H1 (cell line): ENCODE data around the gene MAGI2. TPM values are rescaled to one million over a fixed set of nuclear protein-coding genes. Genes with fewer than 3 reads are reported as not detected.

Source experiments
- CEBPB ChIP-seq: IDR thresholded peaks from 2 replicates; pipeline ENCODE4 v1.6.1; 2012; ENCODE audit warnings: low read depth, low read length
- GTF2F1 ChIP-seq: IDR thresholded peaks from 2 replicates; pipeline ENCODE4 v1.6.1; 2012; ENCODE audit warnings: low read depth, low read length, improper control_type of control experiment, borderline replicate concordance
- polyA plus RNA-seq, 7 experiments: library from polyadenylated mRNA; depleted of rRNA in 3 of 7; stranded (reverse) in 5 of 7; unstranded in 2 of 7; fragments of >200 nt in 5 of 7; fragments of 200-250 nt in 2 of 7; gene quantifications; 1 replicate in 5 of 7; 2 replicates in 1 of 7; 4 replicates in 1 of 7; pipeline versions ENCODE4 v1.2.1 to v1.2.3, GENCODE V29; 2011 to 2013; ENCODE audit warnings: missing spikeins in 2 of 7, mixed read lengths in 2 of 7
- total RNA-seq: library from RNA; stranded (reverse); fragmentation: NEBNext Ultra II Directional; extraction: Animal tissue kit (Norgen Biotek cat#: 25700); gene quantifications from 2 replicates; pipeline ENCODE4 v1.2.1, GENCODE V29; 2021
- TF ChIP-seq, protein P1 (sequence below): fragments of 300-600 bp; sonication (generic); IDR thresholded peaks from 2 replicates; pipeline ENCODE4 v1.7.1; 2012; ENCODE audit warnings: low read length, moderate library complexity, mild to moderate bottlenecking, inconsistent platforms; ENCODE audit not compliant: insufficient replicate concordance

The MAGI2 gene
- total and polyA plus RNA-seq, 2 of the 8 experiments (the other 6 are each of a cell fraction or from before 2014, with no cell fraction given): 6.0 to 27.3 TPM

DNA sequence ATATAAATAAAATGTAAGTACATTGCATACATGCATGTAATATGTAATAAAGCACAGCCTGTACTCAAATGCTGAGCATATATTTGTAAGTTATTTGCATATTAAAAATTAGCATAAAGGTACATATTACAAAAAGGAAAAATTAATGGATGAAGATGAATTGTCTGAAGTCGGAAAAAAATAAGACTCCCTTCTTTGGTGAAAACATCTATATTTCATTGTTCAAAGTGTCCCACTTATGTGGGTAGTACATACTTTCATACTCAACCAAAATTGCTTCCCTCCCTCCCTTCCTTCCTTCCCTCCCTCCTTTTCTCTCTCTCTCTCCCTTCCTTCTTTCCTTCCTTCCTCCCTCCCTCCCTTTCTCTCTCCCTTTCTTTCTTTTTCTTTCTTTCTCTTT lies 498.1 kb downstream of the MAGI2 start (continued):
- TF ChIP-seq GTF2F1: no peak
- no peak for TF ChIP-seq CEBPB
- TF ChIP-seq, protein P1, sequence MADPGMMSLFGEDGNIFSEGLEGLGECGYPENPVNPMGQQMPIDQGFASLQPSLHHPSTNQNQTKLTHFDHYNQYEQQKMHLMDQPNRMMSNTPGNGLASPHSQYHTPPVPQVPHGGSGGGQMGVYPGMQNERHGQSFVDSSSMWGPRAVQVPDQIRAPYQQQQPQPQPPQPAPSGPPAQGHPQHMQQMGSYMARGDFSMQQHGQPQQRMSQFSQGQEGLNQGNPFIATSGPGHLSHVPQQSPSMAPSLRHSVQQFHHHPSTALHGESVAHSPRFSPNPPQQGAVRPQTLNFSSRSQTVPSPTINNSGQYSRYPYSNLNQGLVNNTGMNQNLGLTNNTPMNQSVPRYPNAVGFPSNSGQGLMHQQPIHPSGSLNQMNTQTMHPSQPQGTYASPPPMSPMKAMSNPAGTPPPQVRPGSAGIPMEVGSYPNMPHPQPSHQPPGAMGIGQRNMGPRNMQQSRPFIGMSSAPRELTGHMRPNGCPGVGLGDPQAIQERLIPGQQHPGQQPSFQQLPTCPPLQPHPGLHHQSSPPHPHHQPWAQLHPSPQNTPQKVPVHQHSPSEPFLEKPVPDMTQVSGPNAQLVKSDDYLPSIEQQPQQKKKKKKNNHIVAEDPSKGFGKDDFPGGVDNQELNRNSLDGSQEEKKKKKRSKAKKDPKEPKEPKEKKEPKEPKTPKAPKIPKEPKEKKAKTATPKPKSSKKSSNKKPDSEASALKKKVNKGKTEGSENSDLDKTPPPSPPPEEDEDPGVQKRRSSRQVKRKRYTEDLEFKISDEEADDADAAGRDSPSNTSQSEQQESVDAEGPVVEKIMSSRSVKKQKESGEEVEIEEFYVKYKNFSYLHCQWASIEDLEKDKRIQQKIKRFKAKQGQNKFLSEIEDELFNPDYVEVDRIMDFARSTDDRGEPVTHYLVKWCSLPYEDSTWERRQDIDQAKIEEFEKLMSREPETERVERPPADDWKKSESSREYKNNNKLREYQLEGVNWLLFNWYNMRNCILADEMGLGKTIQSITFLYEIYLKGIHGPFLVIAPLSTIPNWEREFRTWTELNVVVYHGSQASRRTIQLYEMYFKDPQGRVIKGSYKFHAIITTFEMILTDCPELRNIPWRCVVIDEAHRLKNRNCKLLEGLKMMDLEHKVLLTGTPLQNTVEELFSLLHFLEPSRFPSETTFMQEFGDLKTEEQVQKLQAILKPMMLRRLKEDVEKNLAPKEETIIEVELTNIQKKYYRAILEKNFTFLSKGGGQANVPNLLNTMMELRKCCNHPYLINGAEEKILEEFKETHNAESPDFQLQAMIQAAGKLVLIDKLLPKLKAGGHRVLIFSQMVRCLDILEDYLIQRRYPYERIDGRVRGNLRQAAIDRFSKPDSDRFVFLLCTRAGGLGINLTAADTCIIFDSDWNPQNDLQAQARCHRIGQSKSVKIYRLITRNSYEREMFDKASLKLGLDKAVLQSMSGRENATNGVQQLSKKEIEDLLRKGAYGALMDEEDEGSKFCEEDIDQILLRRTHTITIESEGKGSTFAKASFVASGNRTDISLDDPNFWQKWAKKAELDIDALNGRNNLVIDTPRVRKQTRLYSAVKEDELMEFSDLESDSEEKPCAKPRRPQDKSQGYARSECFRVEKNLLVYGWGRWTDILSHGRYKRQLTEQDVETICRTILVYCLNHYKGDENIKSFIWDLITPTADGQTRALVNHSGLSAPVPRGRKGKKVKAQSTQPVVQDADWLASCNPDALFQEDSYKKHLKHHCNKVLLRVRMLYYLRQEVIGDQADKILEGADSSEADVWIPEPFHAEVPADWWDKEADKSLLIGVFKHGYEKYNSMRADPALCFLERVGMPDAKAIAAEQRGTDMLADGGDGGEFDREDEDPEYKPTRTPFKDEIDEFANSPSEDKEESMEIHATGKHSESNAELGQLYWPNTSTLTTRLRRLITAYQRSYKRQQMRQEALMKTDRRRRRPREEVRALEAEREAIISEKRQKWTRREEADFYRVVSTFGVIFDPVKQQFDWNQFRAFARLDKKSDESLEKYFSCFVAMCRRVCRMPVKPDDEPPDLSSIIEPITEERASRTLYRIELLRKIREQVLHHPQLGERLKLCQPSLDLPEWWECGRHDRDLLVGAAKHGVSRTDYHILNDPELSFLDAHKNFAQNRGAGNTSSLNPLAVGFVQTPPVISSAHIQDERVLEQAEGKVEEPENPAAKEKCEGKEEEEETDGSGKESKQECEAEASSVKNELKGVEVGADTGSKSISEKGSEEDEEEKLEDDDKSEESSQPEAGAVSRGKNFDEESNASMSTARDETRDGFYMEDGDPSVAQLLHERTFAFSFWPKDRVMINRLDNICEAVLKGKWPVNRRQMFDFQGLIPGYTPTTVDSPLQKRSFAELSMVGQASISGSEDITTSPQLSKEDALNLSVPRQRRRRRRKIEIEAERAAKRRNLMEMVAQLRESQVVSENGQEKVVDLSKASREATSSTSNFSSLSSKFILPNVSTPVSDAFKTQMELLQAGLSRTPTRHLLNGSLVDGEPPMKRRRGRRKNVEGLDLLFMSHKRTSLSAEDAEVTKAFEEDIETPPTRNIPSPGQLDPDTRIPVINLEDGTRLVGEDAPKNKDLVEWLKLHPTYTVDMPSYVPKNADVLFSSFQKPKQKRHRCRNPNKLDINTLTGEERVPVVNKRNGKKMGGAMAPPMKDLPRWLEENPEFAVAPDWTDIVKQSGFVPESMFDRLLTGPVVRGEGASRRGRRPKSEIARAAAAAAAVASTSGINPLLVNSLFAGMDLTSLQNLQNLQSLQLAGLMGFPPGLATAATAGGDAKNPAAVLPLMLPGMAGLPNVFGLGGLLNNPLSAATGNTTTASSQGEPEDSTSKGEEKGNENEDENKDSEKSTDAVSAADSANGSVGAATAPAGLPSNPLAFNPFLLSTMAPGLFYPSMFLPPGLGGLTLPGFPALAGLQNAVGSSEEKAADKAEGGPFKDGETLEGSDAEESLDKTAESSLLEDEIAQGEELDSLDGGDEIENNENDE: no peak
